Esophagus (tissue), 2 donors: Measurements from ENCODE around the gene TMEM150C. TPM values are rescaled to one million over a fixed set of nuclear protein-coding genes. Genes with fewer than 3 reads are reported as not detected.

Experiments
- H3K27ac ChIP-seq, 2 donors: one replicate each; pipeline ENCODE4 v1.5.1; 2013; ENCODE audit warnings: low read depth in 2 of 2, mild to moderate bottlenecking in 2 of 2, inconsistent platforms in 1 of 2, low read length in 1 of 2, moderate library complexity in 1 of 2
- H3K27me3 ChIP-seq, 2 donors: one replicate each; pipeline ENCODE4 v1.6.1; 2013; ENCODE audit warnings: low read length in 2 of 2, control low read depth in 1 of 2, mild to moderate bottlenecking in 1 of 2; ENCODE audit not compliant: insufficient read depth in 2 of 2, control insufficient read depth in 1 of 2
- H3K36me3 ChIP-seq, 2 donors: one replicate each; pipeline ENCODE4 v1.6.1; 2013; ENCODE audit warnings: low read length in 1 of 2; ENCODE audit not compliant: control insufficient read depth in 2 of 2, insufficient read depth in 2 of 2
- H3K4me1 ChIP-seq, 2 donors: one replicate each; pipeline ENCODE4 v1.6.1; 2013; ENCODE audit warnings: low read length in 1 of 2; ENCODE audit not compliant: control insufficient read depth in 2 of 2, insufficient read depth in 2 of 2
- H3K4me3 ChIP-seq, 2 donors: one replicate each; pipeline ENCODE4 v1.5.1; 2013; ENCODE audit warnings: low read length in 2 of 2, mild to moderate bottlenecking in 2 of 2, low read depth in 1 of 2, moderate library complexity in 1 of 2
- H3K9me3 ChIP-seq, 2 donors: one replicate each; pipeline ENCODE4 v1.6.1; 2013; ENCODE audit warnings: mild to moderate bottlenecking in 2 of 2, low read depth in 1 of 2, low read length in 1 of 2, moderate library complexity in 1 of 2; ENCODE audit not compliant: control insufficient read depth in 2 of 2, insufficient read depth in 1 of 2
- WGBS, 2 donors: extraction: QIAGEN DNeasy Blood & Tissue Kit; methylation state at CpG; one replicate each; pipeline ENCODE4 v1.1.7; 2013; 5-methylcytosine and 5-hydroxymethylcytosine counted together
- polyA plus RNA-seq, 2 donors: library from polyadenylated mRNA; stranded (reverse); fragments of 200-250 nt; gene quantifications; one replicate each; pipeline ENCODE4 v1.2.3, GENCODE V29; 2013
- donor health status: healthy with polysubstance abuse.
- donor health status: Bipolar disorder and iron deficiency.

The TMEM150C gene
- polyA plus RNA-seq, 2 donors = 1.2 to 4.0 TPM

DNA sequence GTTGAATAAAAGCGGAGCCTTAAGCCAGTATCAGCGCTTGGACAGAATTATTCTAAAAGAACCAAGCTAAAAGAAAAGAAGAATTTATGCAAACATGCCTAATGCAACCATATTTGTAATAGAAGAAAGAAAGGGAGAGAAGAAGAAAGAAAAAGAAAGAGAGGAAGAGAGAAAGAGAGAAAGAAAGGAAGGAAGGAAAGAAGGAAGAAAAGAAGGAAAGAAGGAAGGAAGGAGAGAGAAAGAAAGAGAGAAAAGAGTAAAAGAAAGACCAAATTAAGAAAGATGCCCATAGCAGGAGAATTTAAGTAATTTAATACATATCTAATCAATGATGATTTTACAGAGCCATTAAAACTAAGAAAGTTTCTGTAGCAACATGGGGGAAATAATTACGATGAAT, 30.9 kb upstream of the TMEM150C start:
- Histone ChIP-seq H3K4me1 (no peaks in the 10 kb centered on the region), H3K9me3 (no peaks in the 10 kb centered on the region), H3K4me3 (no peak overlapping the region), H3K27me3 (no peaks in the 10 kb centered on the region), H3K36me3 (no peaks in the 10 kb centered on the region), H3K27ac (no peak overlapping the region)
- WGBS, 2 donors = 93 to 96% methylated on average over 3 of the region's 3 CpGs

DNA sequence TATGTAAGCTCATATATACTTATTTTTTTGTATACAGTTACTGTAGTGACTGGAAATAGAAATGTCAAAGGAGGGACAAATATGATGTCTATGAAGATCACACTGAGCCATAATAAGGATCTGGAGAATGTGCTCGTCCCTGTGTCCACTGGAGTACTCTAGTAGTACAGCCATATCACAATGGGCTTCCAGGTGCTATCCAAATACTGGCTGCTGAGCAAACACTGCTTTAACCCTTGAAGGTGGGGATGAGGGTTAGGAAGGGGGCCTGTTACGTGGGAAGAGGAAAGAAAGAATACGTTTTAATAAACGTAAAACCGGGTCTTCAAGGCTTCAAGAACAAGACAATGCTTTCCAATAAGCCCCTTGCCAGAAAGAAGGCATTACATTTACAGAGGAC, 29.8 kb upstream of the TMEM150C start:
- 75 to 76% methylated on average over 5 of the region's 5 CpGs for WGBS, 2 donors
- Histone ChIP-seq H3K27ac (no peak overlapping the region), H3K36me3 (no peaks in the 10 kb centered on the region), H3K9me3 (no peaks in the 10 kb centered on the region), H3K4me1 (no peaks in the 10 kb centered on the region), H3K4me3 (no peak overlapping the region), H3K27me3 (no peaks in the 10 kb centered on the region)

DNA sequence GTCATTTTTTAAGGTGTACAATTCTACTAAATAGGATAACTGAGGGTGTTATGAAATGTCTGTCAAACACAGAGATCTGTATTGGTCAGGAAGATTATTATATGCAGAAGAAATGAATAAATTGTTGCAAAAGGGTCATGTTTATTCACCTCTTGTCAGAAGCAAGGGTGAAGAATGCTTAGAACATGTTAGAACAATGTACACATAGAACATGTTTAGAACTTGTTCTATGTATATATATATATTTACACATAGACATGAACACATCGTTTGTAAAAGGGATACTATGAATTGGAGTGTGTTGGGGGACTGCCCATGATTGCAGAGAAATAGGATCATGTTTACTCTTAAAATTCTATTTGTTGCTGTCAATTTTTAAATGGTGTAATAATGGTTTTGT, 28.0 kb upstream of the TMEM150C start:
- Histone ChIP-seq H3K9me3 (no peaks in the 10 kb centered on the region), H3K4me3 (no peak overlapping the region), H3K27ac (no peak overlapping the region), H3K36me3 (no peaks in the 10 kb centered on the region), H3K27me3 (no peaks in the 10 kb centered on the region), H3K4me1 (no peaks in the 10 kb centered on the region)
- 35 to 48% methylated on average over 1 of the region's 1 CpG for WGBS, 2 donors

DNA sequence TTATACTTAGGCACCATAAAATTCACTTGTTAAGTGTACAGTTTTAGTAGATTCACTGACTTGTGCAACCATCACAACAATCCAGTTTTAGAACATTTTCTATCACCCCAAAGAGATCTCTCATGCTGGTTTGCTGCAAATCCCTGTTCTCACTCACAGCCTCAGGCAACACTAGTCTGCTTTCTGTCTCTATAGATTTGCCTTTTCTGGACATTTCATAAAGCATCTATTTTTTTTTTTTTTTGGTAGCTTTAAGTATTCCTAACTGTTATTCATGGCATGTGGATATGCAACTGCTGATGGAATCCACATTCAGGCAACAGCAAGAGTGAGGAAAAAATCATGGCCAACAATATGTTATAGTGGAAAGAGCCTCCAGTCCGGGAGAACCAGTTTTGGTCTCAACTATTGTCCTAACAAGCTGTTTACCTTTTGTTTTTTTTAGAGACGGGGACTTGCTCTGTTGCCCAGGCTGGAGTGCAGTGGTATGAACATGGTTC, 27.0 kb upstream of the TMEM150C start:
- H3K36me3 ChIP-seq = no peaks in the 10 kb centered on the region
- 76 to 82% methylated on average over 2 of the region's 2 CpGs for WGBS, 2 donors
- H3K9me3 ChIP-seq = no peaks in the 10 kb centered on the region

DNA sequence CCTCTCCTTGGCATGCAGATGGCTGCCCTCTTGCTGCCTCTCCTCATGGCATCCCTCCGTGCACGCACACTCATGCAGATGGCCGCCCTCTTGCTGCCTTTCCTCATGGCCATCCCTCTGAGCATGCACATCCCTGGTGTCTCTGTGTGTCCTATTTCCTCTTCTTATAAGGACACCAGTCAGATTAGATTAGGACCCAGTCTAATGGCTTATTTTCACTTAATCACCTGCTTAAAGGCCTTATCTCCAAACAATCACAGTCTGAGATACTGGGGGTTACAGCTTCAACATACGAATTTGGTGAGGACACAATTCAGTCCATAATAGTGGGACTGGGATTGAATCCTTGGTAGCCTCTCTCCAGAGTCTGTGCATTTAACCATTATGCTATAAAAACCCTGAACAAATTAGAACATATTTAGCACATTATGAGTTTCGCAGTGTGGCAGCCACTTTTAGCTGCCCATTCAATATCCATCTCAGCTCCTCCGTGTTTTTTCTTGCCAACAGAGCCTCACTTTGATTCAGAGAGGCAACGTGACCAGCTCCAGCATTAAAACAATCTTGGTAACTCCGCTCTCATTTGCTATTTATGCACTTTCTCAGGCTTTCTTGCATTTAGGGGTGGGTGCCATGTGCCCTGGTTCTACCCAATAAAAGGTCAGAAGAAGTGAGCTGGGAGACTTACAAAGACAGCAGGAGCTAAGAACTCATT, 26.2 kb upstream of the TMEM150C start:
- WGBS, 2 donors = 84 to 92% methylated on average over 8 of the region's 8 CpGs
- H3K36me3 ChIP-seq = no peaks in the 10 kb centered on the region
- H3K4me3 ChIP-seq = no peak overlapping the region
- no peaks in the 10 kb centered on the region for H3K9me3 ChIP-seq
- no peaks in the 10 kb centered on the region for H3K27me3 ChIP-seq
- H3K4me1 ChIP-seq = no peaks in the 10 kb centered on the region
- H3K27ac ChIP-seq = no peak overlapping the region

More for the DNA sequence above, 27.0 kb upstream of the TMEM150C start:
- H3K4me1 ChIP-seq = no peaks in the 10 kb centered on the region
- H3K4me3 ChIP-seq = no peak overlapping the region
- H3K27me3 ChIP-seq = no peaks in the 10 kb centered on the region
- H3K27ac ChIP-seq = no peak overlapping the region

DNA sequence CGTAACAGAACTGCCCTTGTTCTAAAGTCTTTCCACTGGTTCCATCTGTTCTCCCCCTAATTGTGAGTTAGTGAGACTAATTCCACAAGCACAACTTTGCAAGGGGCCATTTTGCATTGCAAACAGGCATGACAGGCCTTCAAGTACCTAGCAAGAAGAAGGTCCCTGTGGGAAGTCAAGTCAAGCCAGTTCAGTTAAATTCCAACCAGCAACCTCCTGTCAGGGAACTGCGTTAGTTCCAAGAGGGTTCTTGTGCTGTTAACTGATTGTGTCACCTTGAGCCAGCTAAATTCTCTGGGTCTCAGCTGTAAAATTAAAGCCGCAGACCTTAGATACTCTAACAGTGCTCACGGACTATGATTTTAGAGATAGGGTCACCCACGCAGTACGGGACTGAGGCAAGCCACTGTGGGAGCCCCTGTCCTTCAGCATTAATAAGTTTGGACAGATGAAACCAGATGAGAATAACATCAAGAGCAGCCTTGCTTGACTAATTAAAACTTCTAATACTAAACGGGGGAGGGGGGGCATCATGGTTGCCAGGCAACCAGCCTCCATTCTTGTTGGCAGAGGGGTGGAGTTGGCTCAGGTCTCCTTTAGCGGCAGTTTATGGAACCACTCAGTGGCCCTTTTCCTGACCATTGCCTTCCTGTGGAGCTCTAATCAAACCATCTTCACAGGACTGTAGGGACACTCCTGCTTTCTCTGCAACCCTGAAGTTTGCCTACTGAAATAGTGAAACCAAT, 24.1 kb upstream of the TMEM150C start:
- no peaks in the 10 kb centered on the region for H3K4me1 ChIP-seq
- H3K36me3 ChIP-seq = no peaks in the 10 kb centered on the region
- H3K9me3 ChIP-seq = no peaks in the 10 kb centered on the region
- no peaks in the 10 kb centered on the region for H3K27me3 ChIP-seq
- H3K27ac ChIP-seq = no peak overlapping the region
- 82 to 87% methylated on average over 8 of the region's 8 CpGs for WGBS, 2 donors
- no peak overlapping the region for H3K4me3 ChIP-seq

DNA sequence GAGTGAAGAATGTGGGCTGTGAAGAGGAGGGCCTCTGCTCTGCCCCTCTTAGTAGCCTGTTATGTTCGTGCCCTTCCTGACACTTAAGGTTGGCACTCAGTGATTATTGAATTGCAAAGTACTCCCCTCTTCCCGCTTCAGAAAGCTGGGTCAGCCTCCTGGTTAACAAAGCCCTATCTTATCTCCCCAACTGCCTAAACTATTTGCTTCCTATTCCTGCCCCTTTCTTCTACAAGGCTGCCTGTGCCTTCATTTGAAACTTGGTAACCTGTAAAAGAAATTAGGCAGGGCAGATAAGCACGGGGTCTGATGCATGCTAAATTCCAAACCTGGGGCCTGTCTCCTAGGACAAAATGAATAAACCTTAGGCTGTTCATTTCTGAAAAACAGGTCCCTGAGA, 23.1 kb upstream of the TMEM150C start:
- H3K4me3 ChIP-seq = no peak overlapping the region
- H3K36me3 ChIP-seq = no peaks in the 10 kb centered on the region
- H3K27ac ChIP-seq = no peak overlapping the region
- WGBS, 2 donors = 62 to 76% methylated on average over 3 of the region's 3 CpGs
- no peaks in the 10 kb centered on the region for H3K9me3 ChIP-seq
- no peaks in the 10 kb centered on the region for H3K27me3 ChIP-seq
- H3K4me1 ChIP-seq = no peaks in the 10 kb centered on the region

DNA sequence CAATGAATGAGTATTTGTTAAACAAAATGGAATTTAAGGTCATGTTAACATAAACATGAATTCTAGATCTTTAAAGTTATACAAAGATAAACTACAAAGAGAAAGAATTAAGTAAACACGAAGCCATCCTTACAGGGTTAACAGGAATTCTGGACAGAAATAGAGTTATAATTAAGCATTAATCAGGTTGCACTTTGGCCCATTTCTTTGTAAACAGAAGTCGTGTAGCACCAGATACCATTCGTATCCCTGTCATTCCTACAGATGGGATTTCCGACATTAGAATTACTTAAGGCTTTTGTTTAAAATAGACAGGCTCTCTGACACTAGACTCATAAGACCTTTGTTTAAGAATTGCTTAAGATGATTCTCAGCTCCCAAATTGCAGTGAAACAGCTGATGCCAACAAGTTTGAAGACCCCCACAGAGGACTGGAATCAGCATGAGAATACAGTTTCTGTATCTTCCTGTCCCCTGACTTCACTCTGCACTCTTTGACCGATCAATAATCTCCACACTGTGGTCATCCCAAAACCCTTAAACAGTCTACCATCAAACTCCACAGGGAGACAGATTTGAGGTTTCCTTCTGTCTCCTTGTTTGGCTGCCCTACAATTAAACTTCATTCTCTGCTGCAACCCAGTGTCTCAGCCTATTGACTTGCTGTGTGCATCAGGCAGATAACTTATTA, 22.3 kb upstream of the TMEM150C start:
- Histone ChIP-seq H3K4me3 (no peak overlapping the region), H3K27me3 (no peaks in the 10 kb centered on the region), H3K36me3 (no peaks in the 10 kb centered on the region), H3K4me1 (no peaks in the 10 kb centered on the region), H3K9me3 (no peaks in the 10 kb centered on the region), H3K27ac (no peak overlapping the region)
- 44 to 58% methylated on average over 5 of the region's 5 CpGs for WGBS, 2 donors

DNA sequence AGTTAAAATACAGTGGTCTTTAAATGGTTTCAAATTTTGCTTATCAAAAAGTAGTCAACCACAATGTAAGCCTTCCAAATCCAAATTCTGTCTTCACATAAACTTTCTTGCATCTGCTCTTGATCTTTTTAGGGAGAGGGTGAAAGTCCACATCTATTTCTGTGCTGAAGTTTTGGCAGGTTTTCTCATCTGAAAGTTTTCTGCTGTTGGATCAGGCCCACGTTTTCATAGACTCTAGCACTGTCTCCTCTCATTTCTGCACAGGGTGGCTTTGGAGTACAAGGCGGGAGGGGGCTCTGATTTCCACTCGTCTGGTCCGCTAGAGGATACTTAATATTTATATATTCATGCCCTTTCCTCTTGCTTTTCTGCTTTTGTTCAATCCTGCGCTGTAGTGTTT, 18.1 kb upstream of the TMEM150C start:
- no peaks in the 10 kb centered on the region for H3K36me3 ChIP-seq
- H3K4me3 ChIP-seq = no peak overlapping the region
- WGBS, 2 donors = 78 to 80% methylated on average over 5 of the region's 5 CpGs
- no peak overlapping the region for H3K27ac ChIP-seq
- no peaks in the 10 kb centered on the region for H3K4me1 ChIP-seq
- H3K9me3 ChIP-seq = no peaks in the 10 kb centered on the region
- H3K27me3 ChIP-seq = no peaks in the 10 kb centered on the region
